ENCODE results near the gene IZUMO4. TPM values are rescaled to one million over a fixed set of nuclear protein-coding genes. Genes with fewer than 3 reads are reported as not detected.
A peak's percentile ranks its signal among the peaks of the same experiment; 100 is the strongest.

IZUMO4 gene
- total and polyA plus RNA-seq, 7 experiments from 2014 or later: 0.73 to 26.8 (median 15.4) TPM

GRCh38 chr19:2096034-2096479 lies 658 bp upstream of the IZUMO4 start, which contains the start of gene MOB3A:
Gene MOB3A (minus strand): TSS chr19:2096326. CDS start chr19:2078560, 17,766 bp downstream.
- Histone ChIP-seq H3K4me3 (ENCODE audit: low read length) (peak within 1 kb of the TSS; percentile 82), H3K27me3 (ENCODE audit: control insufficient read depth in 2 of 2, insufficient read depth in 2 of 2, low read length in 2 of 2) (no peaks in the 10 kb centered on the region), H3K9me3 (ENCODE audit: control insufficient read depth in 2 of 3, low read length in 3 of 3) (no peaks in the 10 kb centered on the region), H3K27ac (ENCODE audit: low read depth, low read length) (peak within 1 kb of the TSS; percentile 88), H3K36me3 (ENCODE audit: control insufficient read depth in 2 of 3, insufficient read depth in 3 of 3, low read length in 3 of 3) (peaks cover 0 to 17% (median 4%) of the 10 kb centered on the region in 3 experiments), H3K4me1 (ENCODE audit: control insufficient read depth in 2 of 2, insufficient read depth in 2 of 2, low read length in 2 of 2) (peaks cover 15 to 16% of the 10 kb centered on the region in 2 donors)
- Mint-ChIP-seq H3K27ac (peak within 1 kb of the TSS; percentile 90 to 98 (median 94)), H3K27me3 (no peaks in the 10 kb centered on the region), H3K4me3 (peak within 1 kb of the TSS; percentile 95 to 98 (median 97)), H3K4me1 (peaks cover 16 to 41% (median 29%) of the 10 kb centered on the region in 7 donors), H3K9me3 (peaks cover 0 to 4% (median 0%) of the 10 kb centered on the region in 11 donors), H3K36me3 (peaks cover 0 to 28% (median 3%) of the 10 kb centered on the region in 5 donors)
- POLR2A ChIA-PET: interaction anchor here (0.7 to 5.0 kb wide), 10 partner anchors 11 to 178 kb away, joined by 3 to 125 read pairs (median 5); no protein-coding TSS in a partner anchor
- ATAC-seq: peak; percentile 67
- intact Hi-C loops (cut with micrococcal nuclease): loop anchor here (1.0 to 2.0 kb wide), 14 partner anchors 11 to 443 kb away; partner anchors contain the start of genes AP3D1 (in 2 of the 2), ADAT3 (in 1 of the 2), DOT1L (in 1 of the 2) and MKNK2 (in 1 of the 2)
- CTCF ChIA-PET: interaction anchor here (1.0 to 1.9 kb wide), 5 partner anchors 9 to 70 kb away, joined by 3 to 8 read pairs (median 4); no protein-coding TSS in a partner anchor
- peak in 6 of 9 donors; percentile 84 to 98 (median 96) for DNase-seq

GRCh38 chr19:2097203-2097885 lies 629 bp downstream of the IZUMO4 start:
- POLR2A ChIA-PET: interaction anchor here (0.7 to 1.3 kb wide), 5 partner anchors 14 to 383 kb away, joined by 3 to 6 read pairs (median 3); partner anchors contain the start of gene GADD45B
- peak overlapping the region; percentile 64 for H3K27ac ChIP-seq (ENCODE audit: low read depth, low read length)
- H3K36me3 Mint-ChIP-seq: peaks cover 3 to 24% (median 4%) of the 10 kb centered on the region in 5 donors
- H3K9me3 ChIP-seq (ENCODE audit: control insufficient read depth in 2 of 3, low read length in 3 of 3): no peaks in the 10 kb centered on the region
- CTCF ChIA-PET: interaction anchor here (0.5 to 1.1 kb wide), 5 partner anchors 46 to 208 kb away, joined by 3 read pairs; no protein-coding TSS in a partner anchor
- H3K4me1 ChIP-seq (ENCODE audit: control insufficient read depth in 2 of 2, insufficient read depth in 2 of 2, low read length in 2 of 2): peaks cover 13% of the 10 kb centered on the region in 2 donors
- H3K4me1 Mint-ChIP-seq: peaks cover 15 to 30% (median 24%) of the 10 kb centered on the region in 7 donors
- peaks cover 4 to 29% (median 6%) of the 10 kb centered on the region in 3 experiments for H3K36me3 ChIP-seq (ENCODE audit: control insufficient read depth in 2 of 3, insufficient read depth in 3 of 3, low read length in 3 of 3)
- no peaks in the 10 kb centered on the region for H3K27me3 ChIP-seq (ENCODE audit: control insufficient read depth in 2 of 2, insufficient read depth in 2 of 2, low read length in 2 of 2)
- peak overlapping the region; percentile 81 for H3K4me3 ChIP-seq (ENCODE audit: low read length)
- peak in 5 of 9 donors; percentile 26 to 75 (median 35) for DNase-seq
- H3K9me3 Mint-ChIP-seq: peaks cover 0 to 4% (median 0%) of the 10 kb centered on the region in 11 donors
- H3K27me3 Mint-ChIP-seq: no peaks in the 10 kb centered on the region
- intact Hi-C loops (cut with micrococcal nuclease): loop anchor here in 1 of 2 donors (2.0 kb wide), 1 partner anchor 445 kb away; the partner anchor contains the start of gene TCF3
- peak overlapping the region in 8 of 9 donors; percentile 31 to 92 (median 84) for H3K27ac Mint-ChIP-seq
- no peak for ATAC-seq
- H3K4me3 Mint-ChIP-seq: peak overlapping the region; percentile 82 to 98 (median 90)

GRCh38 chr19:2097886-2098327 lies 1.2 kb downstream of the IZUMO4 start:
- H3K9me3 ChIP-seq (ENCODE audit: control insufficient read depth in 2 of 3, low read length in 3 of 3): no peaks in the 10 kb centered on the region
- Mint-ChIP-seq H3K4me3 (peak overlapping the region in 7 of 10 donors; percentile 13 to 98 (median 92)), H3K27me3 (no peaks in the 10 kb centered on the region), H3K9me3 (peaks cover 0 to 4% (median 0%) of the 10 kb centered on the region in 11 donors), H3K36me3 (peaks cover 3 to 22% (median 4%) of the 10 kb centered on the region in 5 donors), H3K27ac (peak overlapping the region in 5 of 9 donors; percentile 2 to 91 (median 62)), H3K4me1 (peaks cover 15 to 26% (median 20%) of the 10 kb centered on the region in 7 donors)
- no peaks in the 10 kb centered on the region for H3K27me3 ChIP-seq (ENCODE audit: control insufficient read depth in 2 of 2, insufficient read depth in 2 of 2, low read length in 2 of 2)
- POLR2A ChIA-PET: interaction anchor here (0.7 to 1.3 kb wide), 3 partner anchors 23 to 383 kb away, joined by 3 to 6 read pairs (median 3); no protein-coding TSS in a partner anchor
- CTCF ChIA-PET: interaction anchor here (0.5 to 0.6 kb wide), 3 partner anchors 60 to 208 kb away, joined by 3 read pairs; no protein-coding TSS in a partner anchor
- peak overlapping the region; percentile 64 for H3K27ac ChIP-seq (ENCODE audit: low read depth, low read length)
- H3K4me1 ChIP-seq (ENCODE audit: control insufficient read depth in 2 of 2, insufficient read depth in 2 of 2, low read length in 2 of 2): peaks cover 13% of the 10 kb centered on the region in 2 donors
- ATAC-seq (no peak), DNase-seq (no peak)
- H3K36me3 ChIP-seq (ENCODE audit: control insufficient read depth in 2 of 3, insufficient read depth in 3 of 3, low read length in 3 of 3): peaks cover 4 to 29% (median 6%) of the 10 kb centered on the region in 3 experiments
- no peak overlapping the region for H3K4me3 ChIP-seq (ENCODE audit: low read length)
- intact Hi-C loops (cut with micrococcal nuclease): loop anchor here in 1 of 2 donors (2.0 kb wide), 1 partner anchor 445 kb away; the partner anchor contains the start of gene TCF3

- Histone ChIP-seq H3K27ac (ENCODE audit: low read depth, low read length) (peak overlapping the region; percentile 26), H3K36me3 (ENCODE audit: control insufficient read depth in 2 of 3, insufficient read depth in 3 of 3, low read length in 3 of 3) (peaks cover 0 to 38% (median 6%) of the 10 kb centered on the region in 3 experiments), H3K4me3 (ENCODE audit: low read length) (no peak overlapping the region), H3K9me3 (ENCODE audit: control insufficient read depth in 2 of 3, low read length in 3 of 3) (no peaks in the 10 kb centered on the region), H3K27me3 (ENCODE audit: control insufficient read depth in 2 of 2, insufficient read depth in 2 of 2, low read length in 2 of 2) (no peaks in the 10 kb centered on the region), H3K4me1 (ENCODE audit: control insufficient read depth in 2 of 2, insufficient read depth in 2 of 2, low read length in 2 of 2) (peaks cover 8 to 13% of the 10 kb centered on the region in 2 donors)
- ATAC-seq (no peak), DNase-seq (no peak)
- intact Hi-C loops (cut with micrococcal nuclease): no loop called here
- Mint-ChIP-seq H3K27ac (no peak overlapping the region), H3K27me3 (no peaks in the 10 kb centered on the region), H3K4me1 (peaks cover 7 to 22% (median 11%) of the 10 kb centered on the region in 7 donors), H3K36me3 (peaks cover 4 to 25% (median 9%) of the 10 kb centered on the region in 5 donors), H3K4me3 (no peak overlapping the region), H3K9me3 (peaks cover 0 to 5% (median 0%) of the 10 kb centered on the region in 11 donors)
- ChIA-PET POLR2A (interaction anchor here (0.6 kb wide), 1 partner anchor 7 kb away, joined by 4 read pairs; no protein-coding TSS in a partner anchor), CTCF (interaction anchor here (0.6 kb wide), 1 partner anchor 175 kb away, joined by 3 read pairs; no protein-coding TSS in a partner anchor)
These were observed 2.4 kb downstream of the IZUMO4 start for GRCh38 chr19:2099054-2099501.

- no peaks in the 10 kb centered on the region for H3K27me3 ChIP-seq (ENCODE audit: control insufficient read depth in 2 of 2, insufficient read depth in 2 of 2, low read length in 2 of 2)
- H3K9me3 ChIP-seq (ENCODE audit: control insufficient read depth in 2 of 3, low read length in 3 of 3): no peaks in the 10 kb centered on the region
- H3K27me3 Mint-ChIP-seq: no peaks in the 10 kb centered on the region
- H3K4me3 ChIP-seq (ENCODE audit: low read length): no peak overlapping the region
- no peak overlapping the region for H3K27ac Mint-ChIP-seq
- H3K9me3 Mint-ChIP-seq: peaks cover 0 to 11% (median 2%) of the 10 kb centered on the region in 11 donors
- no peak for ATAC-seq
- H3K36me3 ChIP-seq (ENCODE audit: control insufficient read depth in 2 of 3, insufficient read depth in 3 of 3, low read length in 3 of 3): peaks cover 0 to 46% (median 6%) of the 10 kb centered on the region in 3 experiments
- CTCF ChIA-PET: no interaction called here
- peaks cover 0 to 15% (median 4%) of the 10 kb centered on the region in 7 donors for H3K4me1 Mint-ChIP-seq
- no peak for DNase-seq
- H3K4me1 ChIP-seq (ENCODE audit: control insufficient read depth in 2 of 2, insufficient read depth in 2 of 2, low read length in 2 of 2): peaks cover 6 to 8% of the 10 kb centered on the region in 2 donors
- no peak overlapping the region for H3K27ac ChIP-seq (ENCODE audit: low read depth, low read length)
- POLR2A ChIA-PET: no interaction called here
- H3K4me3 Mint-ChIP-seq: no peak overlapping the region
- intact Hi-C loops (cut with micrococcal nuclease): no loop called here
- peaks cover 7 to 24% (median 17%) of the 10 kb centered on the region in 5 donors for H3K36me3 Mint-ChIP-seq
These were observed 3.4 kb downstream of the IZUMO4 start for GRCh38 chr19:2099937-2100718.

Data from naive thymus-derived CD4-positive, alpha-beta T cell (primary cell).